ENCODE measurements around the gene MYOM1.
"Not testable (repeated sequence)": the region's sequence is repeated elsewhere in the genome, so short reads cannot be mapped to it uniquely, and the experiment has no call there.

MYOM1 gene

DNA sequence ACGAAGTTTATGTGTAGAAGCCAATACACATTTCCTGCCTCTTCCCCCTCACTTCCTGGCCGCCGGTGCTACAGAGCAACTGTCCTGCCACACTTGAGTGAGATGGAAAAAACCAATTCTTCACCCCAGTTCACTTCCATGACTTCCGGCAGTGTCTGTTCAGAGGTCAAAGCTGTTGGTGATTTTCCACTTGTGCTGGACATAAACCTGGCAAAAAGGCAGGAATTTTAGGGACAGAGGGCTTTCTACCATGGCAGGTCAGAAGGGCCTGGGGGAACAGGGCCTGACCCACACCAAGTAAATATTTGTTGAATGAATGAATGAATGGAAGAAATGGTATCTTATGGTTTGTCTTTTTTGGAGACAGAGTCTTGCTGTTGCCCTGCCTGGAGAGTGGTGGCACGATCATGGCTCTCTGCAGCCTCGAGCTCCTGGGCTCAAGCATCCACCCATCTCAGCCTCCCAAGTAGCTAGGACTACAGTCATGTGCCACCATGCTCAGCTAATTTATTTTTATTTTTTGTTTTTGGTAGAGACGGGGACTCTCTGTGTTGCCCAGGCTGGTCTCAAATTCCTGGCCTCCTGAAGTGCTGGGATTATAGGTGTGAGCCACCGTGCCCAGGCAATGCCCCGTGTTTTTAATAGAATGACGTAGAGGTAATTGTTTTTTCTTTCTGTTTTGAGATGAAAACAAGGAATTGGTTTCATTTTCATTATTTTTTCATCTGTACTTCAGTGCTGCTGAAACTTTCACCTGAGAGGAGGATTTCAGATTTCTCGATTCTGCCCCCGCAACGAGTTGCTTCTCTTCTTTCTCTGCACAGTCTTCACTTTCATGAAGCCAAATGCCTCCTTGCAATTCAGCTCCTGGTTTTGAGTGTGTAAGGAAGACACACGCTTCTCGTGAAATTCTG lies 158.8 kb downstream of the MYOM1 start:
- DNase-seq (ENCODE audit: low read depth in 3 of 3, low spot score in 1 of 3), result peak in 2 of 3 donors; percentile 7 to 22

DNA sequence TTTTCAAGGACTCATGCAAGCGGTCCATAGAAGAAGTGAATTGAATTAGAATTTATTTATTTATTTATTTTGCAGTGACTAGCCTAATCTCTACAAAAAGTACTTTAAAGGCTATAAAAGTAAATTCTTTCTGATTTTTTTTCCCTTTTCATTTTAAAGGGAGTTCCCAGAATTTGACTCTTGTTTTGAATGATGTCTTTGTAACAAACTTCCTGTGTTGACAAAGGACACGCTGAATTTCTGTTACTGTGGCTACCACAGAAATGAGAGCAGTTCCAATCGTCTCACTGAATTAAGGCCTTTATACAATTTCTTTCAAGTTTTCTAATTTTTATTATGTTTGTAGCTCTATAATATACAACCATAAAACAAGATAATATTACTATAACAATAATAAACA lies 160.5 kb downstream of the MYOM1 start:
- DNase-seq (ENCODE audit: low read depth in 3 of 3, low spot score in 1 of 3), result no peak

DNA sequence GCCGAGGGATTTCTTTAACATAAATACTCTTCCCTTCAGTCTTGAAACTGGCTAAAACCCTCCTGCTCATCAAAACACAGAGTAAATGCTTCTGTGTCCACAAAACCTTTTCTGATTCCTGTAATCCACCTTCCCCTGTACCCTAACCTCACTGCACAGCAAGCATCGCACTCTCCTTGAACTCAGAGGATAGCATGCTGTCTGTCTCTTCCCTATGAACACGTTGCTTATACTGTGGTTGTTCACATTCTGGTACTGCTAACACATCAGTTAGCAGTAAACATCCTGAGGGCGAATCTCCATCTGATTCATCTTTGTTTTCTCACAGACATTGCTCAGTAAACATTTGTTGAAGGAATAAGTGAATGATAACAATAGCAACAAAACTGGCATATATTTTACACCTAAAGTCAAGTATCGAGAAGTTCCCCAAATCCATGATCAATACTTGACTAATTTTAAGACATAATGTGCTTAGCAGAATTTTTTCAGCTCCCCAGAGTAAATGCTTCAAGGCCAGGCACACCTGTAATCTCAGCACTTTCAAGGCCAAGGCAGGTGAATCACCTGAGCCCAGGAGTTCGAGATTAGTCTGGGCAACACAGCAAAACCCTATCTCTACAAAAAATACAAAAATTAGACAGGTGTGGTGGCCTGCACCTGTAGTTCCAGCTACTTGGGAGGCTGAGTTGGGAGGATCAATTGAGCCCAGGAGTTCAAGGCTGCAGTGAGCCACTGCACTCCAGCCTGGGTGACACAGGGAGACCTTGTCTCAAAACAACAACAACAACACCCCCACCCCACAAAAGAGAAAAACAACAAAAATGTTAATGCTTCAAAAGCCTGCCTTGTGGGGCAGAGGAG lies 161.2 kb downstream of the MYOM1 start:
- DNase-seq (ENCODE audit: low read depth in 3 of 3, low spot score in 1 of 3), result no peak

GRCh38 chr18:3057526-3057925 lies 162.2 kb downstream of the MYOM1 start:
- DNase-seq (ENCODE audit: low read depth in 3 of 3, low spot score in 1 of 3), result no peak

DNA sequence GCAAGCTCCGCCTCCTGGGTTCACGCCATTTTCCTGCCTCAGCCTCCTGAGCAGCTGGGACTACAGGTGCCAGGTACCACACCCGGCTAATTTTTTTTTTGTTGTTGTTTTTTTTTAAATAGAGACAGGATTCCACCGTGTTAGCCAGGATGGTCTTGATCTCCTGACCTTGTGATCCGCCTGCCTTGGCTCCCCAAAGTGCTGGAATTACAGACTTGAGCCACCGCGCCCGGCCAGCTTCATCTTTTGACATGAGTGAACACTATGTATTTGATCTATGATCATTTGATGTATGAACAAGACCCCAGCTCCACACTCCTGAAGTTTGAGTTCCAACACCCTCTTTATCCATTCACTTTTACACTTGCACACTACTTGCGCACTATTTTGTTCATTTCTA lies 163.5 kb downstream of the MYOM1 start:
- no peak for DNase-seq (ENCODE audit: low read depth in 3 of 3, low spot score in 1 of 3)

GRCh38 chr18:3055816-3056215 lies 164.0 kb downstream of the MYOM1 start:
- no peak for DNase-seq (ENCODE audit: low read depth in 3 of 3, low spot score in 1 of 3)

- no peak for DNase-seq (ENCODE audit: low read depth in 3 of 3, low spot score in 1 of 3)
Observed at GRCh38 chr18:3055186-3055728, 164.5 kb downstream of the MYOM1 start.

DNA sequence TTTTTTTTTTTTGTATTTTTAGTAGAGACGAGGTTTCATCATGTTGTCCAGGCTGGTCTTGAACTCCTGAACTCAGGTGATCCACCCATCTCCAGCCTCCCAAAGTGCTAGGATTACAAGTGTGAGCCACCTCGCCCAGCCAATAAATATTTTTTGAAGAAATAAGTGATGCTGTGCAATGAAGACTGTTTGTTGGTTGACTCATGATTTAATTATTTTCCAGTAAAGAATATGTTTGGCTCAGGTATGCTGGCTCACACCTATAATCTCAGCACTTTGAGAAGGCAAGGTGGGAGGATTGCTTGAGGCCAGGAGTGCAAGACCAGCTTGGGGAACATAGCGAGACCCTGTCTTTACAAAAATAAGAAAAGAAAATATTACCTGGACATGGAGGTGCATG lies 165.0 kb downstream of the MYOM1 start:
- no peak for DNase-seq (ENCODE audit: low read depth in 3 of 3, low spot score in 1 of 3)

DNA sequence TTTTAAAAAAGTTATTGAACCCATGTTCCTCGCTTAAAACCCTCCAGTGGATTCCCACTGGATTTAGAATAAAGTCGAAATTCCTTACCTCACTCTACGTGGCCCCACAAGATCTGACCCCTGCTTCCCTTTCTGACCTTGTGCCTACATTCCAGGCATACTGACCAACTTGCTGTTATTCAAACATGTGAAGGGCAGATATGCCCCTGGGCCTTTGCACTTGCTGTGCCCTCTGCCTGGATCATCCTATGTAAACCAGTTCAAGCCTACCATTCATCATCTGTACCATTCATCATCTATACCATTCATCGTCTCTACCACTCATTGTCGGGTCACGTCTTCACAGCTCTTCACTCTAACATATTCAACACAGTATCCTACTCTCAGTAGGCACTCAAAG lies 165.6 kb downstream of the MYOM1 start:
- DNase-seq (ENCODE audit: low read depth in 3 of 3, low spot score in 1 of 3), result no peak

DNA sequence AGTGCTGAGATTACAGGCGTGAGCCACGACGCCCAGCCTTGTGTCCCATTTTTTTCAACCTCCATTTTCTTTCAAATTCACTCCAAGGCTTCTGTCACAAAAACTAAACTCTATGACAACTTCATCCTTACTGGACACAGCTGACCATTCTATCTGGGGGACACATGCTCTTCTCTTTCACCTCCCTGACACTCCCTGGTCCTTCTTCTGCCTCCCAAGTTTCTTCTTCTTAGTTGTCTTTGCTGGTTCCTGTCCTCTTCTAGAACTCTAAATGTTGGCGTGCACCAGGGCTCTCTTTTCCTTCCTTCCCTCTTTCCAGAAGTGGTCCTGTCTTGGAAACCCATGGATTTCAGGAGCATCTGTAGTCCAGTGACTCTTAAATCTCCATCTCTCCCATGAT lies 166.7 kb downstream of the MYOM1 start:
- DNase-seq (ENCODE audit: low read depth in 3 of 3, low spot score in 1 of 3), result no peak

DNA sequence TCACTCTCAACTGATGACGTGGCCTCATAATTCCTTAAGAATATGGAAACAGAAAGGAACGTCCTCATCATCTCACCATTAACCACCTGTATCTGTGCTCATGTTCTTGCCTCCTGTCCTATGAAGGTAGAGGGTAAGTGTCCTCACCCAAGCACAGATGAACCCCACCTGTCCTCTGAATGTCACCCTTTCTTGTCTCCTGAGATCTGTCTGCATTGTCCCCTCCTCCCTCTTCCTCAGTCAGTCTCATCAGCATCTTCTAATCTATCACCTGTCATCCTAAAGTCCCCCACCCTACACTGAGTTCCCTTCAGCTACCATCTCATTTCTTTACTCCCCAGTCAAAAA lies 167.4 kb downstream of the MYOM1 start:
- no peak for DNase-seq (ENCODE audit: low read depth in 3 of 3, low spot score in 1 of 3)

- no peak for DNase-seq (ENCODE audit: low read depth in 3 of 3, low spot score in 1 of 3)
Observed at GRCh38 chr18:3051718-3052410, 167.9 kb downstream of the MYOM1 start.

GRCh38 chr18:3049897-3050454 lies 169.8 kb downstream of the MYOM1 start:
- not testable (repeated sequence) for DNase-seq (ENCODE audit: low read depth in 3 of 3, low spot score in 1 of 3)

DNA sequence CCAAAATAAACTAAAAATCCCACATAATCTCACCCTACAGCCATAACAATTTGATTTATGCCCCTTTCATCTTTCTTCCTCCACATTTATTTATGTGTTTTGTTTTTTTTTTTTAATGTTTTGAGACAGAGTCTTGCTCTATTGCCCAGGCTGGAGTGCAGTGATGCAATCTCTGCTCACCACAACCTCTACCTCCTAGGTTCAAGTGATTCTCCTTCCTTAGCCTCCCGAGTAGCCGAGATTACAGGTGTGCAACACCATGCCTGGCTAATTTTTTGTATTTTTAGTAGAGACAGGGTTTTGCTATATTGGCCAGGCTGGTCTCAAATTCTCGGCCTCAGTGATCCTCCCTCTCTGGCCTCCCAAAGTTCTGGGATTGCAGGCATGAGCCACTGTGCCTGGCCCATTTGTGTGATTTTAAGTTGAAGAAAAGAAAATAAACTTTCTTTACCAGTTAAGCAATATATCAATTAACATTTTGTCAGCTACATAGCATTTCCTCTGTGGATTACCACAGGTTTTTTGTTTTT lies 170.9 kb downstream of the MYOM1 start:
- DNase-seq (ENCODE audit: low read depth in 3 of 3, low spot score in 1 of 3), result no peak

- DNase-seq (ENCODE audit: low read depth in 3 of 3, low spot score in 1 of 3), result no peak
Observed at GRCh38 chr18:3048121-3048520, 171.6 kb downstream of the MYOM1 start.

DNA sequence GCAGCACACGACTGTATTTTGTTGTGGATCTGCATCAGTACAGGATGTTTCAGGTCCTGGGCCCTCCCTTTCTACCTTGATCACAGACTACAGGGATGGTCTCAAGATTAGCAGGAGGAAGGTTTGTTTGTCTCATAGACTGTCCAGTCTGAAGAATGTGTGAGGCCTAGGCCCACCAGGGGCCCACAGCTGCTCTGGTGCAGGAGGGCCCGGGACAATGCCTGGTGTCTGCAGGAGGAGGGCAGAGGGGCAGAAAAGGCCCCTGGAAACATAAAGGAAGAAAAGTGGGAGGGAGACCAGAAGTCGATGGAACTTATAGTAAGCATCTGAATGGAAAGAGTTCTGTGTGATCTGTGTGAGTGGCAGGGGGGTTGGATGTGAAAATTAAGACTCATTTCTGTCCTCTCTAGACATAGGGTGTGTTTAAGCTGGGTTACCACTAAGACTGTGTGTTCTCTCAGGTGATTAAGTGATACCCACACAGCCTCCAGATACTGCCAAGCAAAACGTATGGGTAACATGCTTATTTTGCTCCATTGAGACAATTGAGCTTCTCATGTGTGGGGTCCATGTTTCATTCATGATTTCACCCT lies 173.5 kb downstream of the MYOM1 start:
- no peak for DNase-seq (ENCODE audit: low read depth in 3 of 3, low spot score in 1 of 3)

GRCh38 chr18:3044931-3045698 lies 174.7 kb downstream of the MYOM1 start:
- no peak for DNase-seq (ENCODE audit: low read depth in 3 of 3, low spot score in 1 of 3)

DNA sequence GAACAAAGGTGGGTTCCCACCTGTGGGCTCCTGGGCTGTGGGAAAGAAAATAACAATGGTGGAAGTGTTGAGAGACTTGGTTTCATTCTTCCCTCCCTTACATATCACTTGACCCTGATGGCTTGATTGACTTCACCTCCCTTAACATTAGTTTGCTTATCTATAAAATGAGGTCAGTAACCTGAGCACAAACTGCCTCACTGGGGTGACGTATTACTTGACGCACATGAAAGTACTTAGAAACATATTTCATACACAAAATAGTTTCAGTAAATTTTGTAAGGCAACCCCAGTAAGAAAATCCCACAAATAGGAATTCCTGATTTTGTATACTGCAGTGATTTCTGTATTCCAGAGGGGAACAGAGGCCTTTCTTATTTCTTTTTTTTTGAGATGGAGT lies 177.4 kb downstream of the MYOM1 start:
- no peak for DNase-seq (ENCODE audit: low read depth in 3 of 3, low spot score in 1 of 3)

- DNase-seq (ENCODE audit: low read depth in 3 of 3, low spot score in 1 of 3), result no peak
Observed at GRCh38 chr18:3041843-3042242, 177.9 kb downstream of the MYOM1 start.

GRCh38 chr18:3040881-3041280 lies 178.9 kb downstream of the MYOM1 start:
- no peak for DNase-seq (ENCODE audit: low read depth in 3 of 3, low spot score in 1 of 3)
